Neural progenitor cell (in vitro differentiated cells): Measurements from ENCODE around the gene SYNDIG1.

Source experiments
- EZH2 ChIP-seq: fragments of 200-600 bp; sonication (generic); IDR thresholded peaks from 2 replicates; pipeline ENCODE4 v1.6.1; 2017; ENCODE audit warnings: antibody characterized with exemption, mild to moderate bottlenecking, moderate library complexity
- EZH2phosphoT487 ChIP-seq: fragments of 200-600 bp; sonication (generic); IDR thresholded peaks from 2 replicates; pipeline ENCODE4 v1.6.1; 2017; ENCODE audit warnings: antibody characterized with exemption
- TF ChIP-seq, protein P1 (sequence below): fragments of 200-600 bp; sonication (generic); IDR thresholded peaks from 2 replicates; pipeline ENCODE4 v1.5.1; 2017; ENCODE audit warnings: antibody characterized with exemption, mild to moderate bottlenecking

DNA sequence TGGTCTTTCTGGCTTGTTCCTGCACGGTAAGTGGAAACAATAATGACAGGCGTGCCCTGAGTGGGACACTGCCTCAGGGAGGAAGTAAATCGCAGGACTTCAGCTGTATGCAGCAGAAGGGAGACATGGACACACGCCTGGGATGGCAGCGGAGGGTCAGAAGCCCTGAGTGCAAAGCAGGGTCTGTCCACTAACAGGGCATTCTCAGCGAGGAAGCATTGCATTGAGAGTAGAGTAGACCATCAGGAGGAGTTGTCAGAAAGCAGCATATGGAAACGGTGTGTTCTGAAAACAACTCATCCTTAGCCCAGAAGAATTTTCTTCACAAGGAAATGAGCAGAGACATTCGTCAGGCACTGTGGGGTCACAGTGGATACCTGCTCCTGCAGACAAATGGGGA lies 134.0 kb downstream of the SYNDIG1 start:
- TF ChIP-seq, protein P1, sequence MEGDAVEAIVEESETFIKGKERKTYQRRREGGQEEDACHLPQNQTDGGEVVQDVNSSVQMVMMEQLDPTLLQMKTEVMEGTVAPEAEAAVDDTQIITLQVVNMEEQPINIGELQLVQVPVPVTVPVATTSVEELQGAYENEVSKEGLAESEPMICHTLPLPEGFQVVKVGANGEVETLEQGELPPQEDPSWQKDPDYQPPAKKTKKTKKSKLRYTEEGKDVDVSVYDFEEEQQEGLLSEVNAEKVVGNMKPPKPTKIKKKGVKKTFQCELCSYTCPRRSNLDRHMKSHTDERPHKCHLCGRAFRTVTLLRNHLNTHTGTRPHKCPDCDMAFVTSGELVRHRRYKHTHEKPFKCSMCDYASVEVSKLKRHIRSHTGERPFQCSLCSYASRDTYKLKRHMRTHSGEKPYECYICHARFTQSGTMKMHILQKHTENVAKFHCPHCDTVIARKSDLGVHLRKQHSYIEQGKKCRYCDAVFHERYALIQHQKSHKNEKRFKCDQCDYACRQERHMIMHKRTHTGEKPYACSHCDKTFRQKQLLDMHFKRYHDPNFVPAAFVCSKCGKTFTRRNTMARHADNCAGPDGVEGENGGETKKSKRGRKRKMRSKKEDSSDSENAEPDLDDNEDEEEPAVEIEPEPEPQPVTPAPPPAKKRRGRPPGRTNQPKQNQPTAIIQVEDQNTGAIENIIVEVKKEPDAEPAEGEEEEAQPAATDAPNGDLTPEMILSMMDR, result no peak
- TF ChIP-seq EZH2 (no peak), EZH2phosphoT487 (no peak)
